ENCODE data around the gene CST6.

Gene CST6

GRCh38 chr11:65979261-65979759 is 32.5 kb upstream of the CST6 start:
- H3K79me2 ChIP-seq (ENCODE audit: insufficient read depth, low read length) = no peaks in the 10 kb centered on the region
- peaks cover 36% of the 10 kb centered on the region for H3K36me3 ChIP-seq (ENCODE audit: insufficient read depth, low read length)
- H2AFZ ChIP-seq (ENCODE audit: low read length) = no peak overlapping the region

GRCh38 chr11:65981101-65981740 is 30.6 kb upstream of the CST6 start:
- Histone ChIP-seq H3K9me2 (ENCODE audit: low read depth, low read length) (no peaks in the 10 kb centered on the region), H3F3A (ENCODE audit: insufficient read depth, low read length) (no peaks in the 10 kb centered on the region), H2AFZ (ENCODE audit: low read length) (no peak overlapping the region), H3K27ac (ENCODE audit: low read depth, low read length, poor library complexity, severe bottlenecking) (no peak overlapping the region), H3K36me3 (ENCODE audit: insufficient read depth, low read length) (peaks cover 31% of the 10 kb centered on the region), H3K4me3 (ENCODE audit: low read depth, low read length, poor library complexity, severe bottlenecking) (no peak overlapping the region), H4K20me1 (ENCODE audit: insufficient read depth, low read length) (no peaks in the 10 kb centered on the region), H3K4me1 (ENCODE audit: insufficient read depth, low read length, severe bottlenecking) (no peaks in the 10 kb centered on the region), H3K79me2 (ENCODE audit: insufficient read depth, low read length) (no peaks in the 10 kb centered on the region), H3K27me3 (ENCODE audit: insufficient read depth, low read length) (no peaks in the 10 kb centered on the region), H3K9me3 (ENCODE audit: low read length) (no peaks in the 10 kb centered on the region), H3K4me2 (ENCODE audit: low read length) (no peak overlapping the region), H3K9ac (ENCODE audit: low read length) (no peak overlapping the region)
- no peak for TF ChIP-seq CTCF (IDR thresholded peaks at IDR 0.05; ENCODE audit: low read length)
- no peak for TF ChIP-seq EZH2 (IDR thresholded peaks at IDR 0.05; ENCODE audit: borderline replicate concordance, low read length)

More at GRCh38 chr11:65979261-65979759, 32.5 kb upstream of the CST6 start:
- Histone ChIP-seq H3K9me3 (ENCODE audit: low read length) (no peaks in the 10 kb centered on the region), H3K4me3 (ENCODE audit: low read depth, low read length, poor library complexity, severe bottlenecking) (no peak overlapping the region), H3K9me2 (ENCODE audit: low read depth, low read length) (no peaks in the 10 kb centered on the region), H3K27ac (ENCODE audit: low read depth, low read length, poor library complexity, severe bottlenecking) (no peak overlapping the region), H3K4me1 (ENCODE audit: insufficient read depth, low read length, severe bottlenecking) (no peaks in the 10 kb centered on the region), H3K27me3 (ENCODE audit: insufficient read depth, low read length) (no peaks in the 10 kb centered on the region), H3K9ac (ENCODE audit: low read length) (no peak overlapping the region), H3K4me2 (ENCODE audit: low read length) (no peak overlapping the region), H3F3A (ENCODE audit: insufficient read depth, low read length) (no peaks in the 10 kb centered on the region), H4K20me1 (ENCODE audit: insufficient read depth, low read length) (no peaks in the 10 kb centered on the region)
- TF ChIP-seq CTCF (IDR thresholded peaks at IDR 0.05; ENCODE audit: low read length) (no peak), EZH2 (IDR thresholded peaks at IDR 0.05; ENCODE audit: borderline replicate concordance, low read length) (no peak)

GRCh38 chr11:65981972-65982823 is 29.6 kb upstream of the CST6 start:
- Histone ChIP-seq H4K20me1 (ENCODE audit: insufficient read depth, low read length) (no peaks in the 10 kb centered on the region), H3K4me2 (ENCODE audit: low read length) (no peak overlapping the region), H3K36me3 (ENCODE audit: insufficient read depth, low read length) (peaks cover 22% of the 10 kb centered on the region), H3K4me3 (ENCODE audit: low read depth, low read length, poor library complexity, severe bottlenecking) (no peak overlapping the region), H3K27me3 (ENCODE audit: insufficient read depth, low read length) (no peaks in the 10 kb centered on the region), H3K9ac (ENCODE audit: low read length) (no peak overlapping the region), H3K9me2 (ENCODE audit: low read depth, low read length) (no peaks in the 10 kb centered on the region), H3K79me2 (ENCODE audit: insufficient read depth, low read length) (no peaks in the 10 kb centered on the region), H3K27ac (ENCODE audit: low read depth, low read length, poor library complexity, severe bottlenecking) (no peak overlapping the region), H3K9me3 (ENCODE audit: low read length) (no peaks in the 10 kb centered on the region), H2AFZ (ENCODE audit: low read length) (no peak overlapping the region), H3F3A (ENCODE audit: insufficient read depth, low read length) (no peaks in the 10 kb centered on the region), H3K4me1 (ENCODE audit: insufficient read depth, low read length, severe bottlenecking) (no peaks in the 10 kb centered on the region)
- no peak for TF ChIP-seq EZH2 (IDR thresholded peaks at IDR 0.05; ENCODE audit: borderline replicate concordance, low read length)

Data from OCI-LY1 (cell line).